ENCODE results near the gene CHCHD3.

GRCh38 chr7:132964876-132965275 lies 117.0 kb downstream of the CHCHD3 start:
- TF ChIP-seq, protein P1, sequence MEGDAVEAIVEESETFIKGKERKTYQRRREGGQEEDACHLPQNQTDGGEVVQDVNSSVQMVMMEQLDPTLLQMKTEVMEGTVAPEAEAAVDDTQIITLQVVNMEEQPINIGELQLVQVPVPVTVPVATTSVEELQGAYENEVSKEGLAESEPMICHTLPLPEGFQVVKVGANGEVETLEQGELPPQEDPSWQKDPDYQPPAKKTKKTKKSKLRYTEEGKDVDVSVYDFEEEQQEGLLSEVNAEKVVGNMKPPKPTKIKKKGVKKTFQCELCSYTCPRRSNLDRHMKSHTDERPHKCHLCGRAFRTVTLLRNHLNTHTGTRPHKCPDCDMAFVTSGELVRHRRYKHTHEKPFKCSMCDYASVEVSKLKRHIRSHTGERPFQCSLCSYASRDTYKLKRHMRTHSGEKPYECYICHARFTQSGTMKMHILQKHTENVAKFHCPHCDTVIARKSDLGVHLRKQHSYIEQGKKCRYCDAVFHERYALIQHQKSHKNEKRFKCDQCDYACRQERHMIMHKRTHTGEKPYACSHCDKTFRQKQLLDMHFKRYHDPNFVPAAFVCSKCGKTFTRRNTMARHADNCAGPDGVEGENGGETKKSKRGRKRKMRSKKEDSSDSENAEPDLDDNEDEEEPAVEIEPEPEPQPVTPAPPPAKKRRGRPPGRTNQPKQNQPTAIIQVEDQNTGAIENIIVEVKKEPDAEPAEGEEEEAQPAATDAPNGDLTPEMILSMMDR (IDR thresholded peaks at IDR 0.05), result no peak
- TF ChIP-seq POLR2AphosphoS5 (IDR thresholded peaks at IDR 0.05; ENCODE audit: insufficient read depth in 1 of 2, low read depth in 1 of 2) (no peak), POLR2A (IDR thresholded peaks at IDR 0.05) (no peak)

All from vagina (tissue), 2 donors.